ENCODE results near the gene LGR4.
"Not testable (repeated sequence)": the region's sequence is repeated elsewhere in the genome, so short reads cannot be mapped to it uniquely, and the experiment has no call there.

LGR4 gene

DNA sequence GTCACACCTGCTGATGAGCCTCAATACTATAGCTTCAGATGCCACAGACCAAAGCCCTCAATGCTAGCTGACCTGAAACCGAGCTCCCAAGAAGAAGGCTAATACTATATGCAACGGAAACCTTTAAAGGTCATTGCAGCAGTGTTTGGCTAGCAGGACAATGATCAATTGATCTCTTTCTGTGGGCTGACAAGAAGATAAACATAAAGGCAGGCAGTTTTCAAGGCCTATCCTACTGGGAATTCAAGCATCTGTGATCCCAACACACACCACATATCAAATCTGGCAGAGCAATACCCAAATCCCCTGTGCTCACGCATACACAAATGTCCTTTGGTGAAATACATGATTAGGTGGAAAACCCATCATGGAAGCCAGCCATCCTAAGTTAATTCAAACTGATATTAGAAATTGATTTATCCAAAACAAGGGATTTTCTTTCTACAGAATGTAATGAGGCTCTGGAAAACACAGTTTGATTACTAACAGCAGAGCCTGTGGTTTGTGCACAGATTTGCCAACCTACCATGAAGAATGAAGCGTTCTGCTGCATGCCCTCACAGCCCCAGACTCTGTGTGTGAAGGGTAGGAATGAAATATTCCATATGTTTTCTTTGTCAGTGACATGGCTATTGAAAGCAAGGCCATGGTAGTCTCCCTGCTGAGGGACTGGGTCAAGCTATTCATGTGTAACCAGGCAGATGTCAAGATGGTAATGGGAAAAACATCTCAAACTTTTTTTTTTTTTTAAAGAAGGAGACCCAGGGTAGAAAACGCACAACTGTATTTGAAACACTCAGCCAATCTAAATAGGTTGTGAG, 12.2 kb downstream of the LGR4 start:
- DNase-seq (ENCODE audit: low spot score) (peak; percentile 53), FAIRE-seq (peak; percentile 35)

DNA sequence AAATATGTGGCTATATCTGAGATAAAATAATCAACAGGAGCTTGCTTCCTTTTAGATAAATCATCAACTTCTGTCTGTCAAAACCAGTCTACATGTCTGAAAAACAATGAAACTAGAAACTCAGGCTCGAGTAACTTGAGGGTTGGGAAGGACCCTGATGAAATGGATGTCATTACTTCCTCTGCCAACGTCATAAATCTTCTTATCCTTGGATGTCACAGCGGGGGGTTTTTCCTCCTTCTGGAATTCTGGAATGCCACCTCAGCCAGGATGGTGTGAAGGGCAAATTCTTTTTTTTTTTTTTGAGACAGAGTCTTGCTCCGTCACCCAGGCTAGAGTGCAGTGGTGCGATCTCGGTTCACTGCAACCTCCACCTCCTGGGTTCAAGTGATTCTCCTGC, 13.4 kb downstream of the LGR4 start:
- FAIRE-seq (no peak), DNase-seq (ENCODE audit: low spot score) (peak; percentile 66)

DNA sequence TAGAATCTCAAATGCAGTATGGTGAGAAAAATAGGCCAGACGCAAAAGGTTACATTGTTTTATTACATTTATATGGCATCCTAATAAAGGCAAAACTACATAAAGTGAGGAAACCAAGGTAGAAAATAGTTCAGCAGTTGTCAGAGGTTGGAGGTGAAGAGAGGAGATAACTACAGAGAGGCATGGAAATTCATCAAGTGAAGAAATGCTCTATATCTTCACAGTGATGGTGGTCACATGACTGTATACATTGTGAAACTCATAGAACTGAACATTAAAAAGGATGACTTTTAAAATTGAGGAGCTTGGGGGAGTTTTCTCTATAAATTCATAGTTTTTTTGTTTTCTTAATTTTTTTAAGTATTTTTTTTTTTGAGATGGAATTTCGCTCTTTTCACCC, 14.4 kb downstream of the LGR4 start:
- no peak for DNase-seq (ENCODE audit: low spot score)
- no peak for FAIRE-seq

DNA sequence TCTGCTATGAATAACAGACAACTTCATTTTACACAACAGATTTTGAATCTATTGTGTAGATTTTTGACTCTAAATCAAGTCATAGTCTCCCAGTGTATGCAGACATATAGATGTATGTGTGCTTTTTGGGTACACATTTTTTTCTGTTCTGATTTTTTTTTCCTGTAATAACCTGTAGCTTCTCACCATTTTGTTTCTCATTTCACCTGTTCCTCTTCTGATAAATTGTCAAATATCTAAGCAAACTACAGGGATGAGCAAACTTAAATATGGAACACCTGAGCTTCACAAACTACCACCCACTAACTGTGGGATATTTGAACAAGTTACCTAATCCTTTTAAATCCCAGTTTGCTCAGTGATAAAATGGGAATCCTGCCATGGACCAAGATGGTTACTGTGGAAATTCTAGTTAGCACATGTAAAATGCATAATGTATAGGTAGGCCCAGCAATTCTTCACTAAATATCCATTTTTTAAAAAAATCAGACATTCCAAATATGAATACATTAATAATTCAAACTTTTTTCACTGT, 15.7 kb downstream of the LGR4 start:
- DNase-seq (ENCODE audit: low spot score) = no peak
- no peak for FAIRE-seq

DNA sequence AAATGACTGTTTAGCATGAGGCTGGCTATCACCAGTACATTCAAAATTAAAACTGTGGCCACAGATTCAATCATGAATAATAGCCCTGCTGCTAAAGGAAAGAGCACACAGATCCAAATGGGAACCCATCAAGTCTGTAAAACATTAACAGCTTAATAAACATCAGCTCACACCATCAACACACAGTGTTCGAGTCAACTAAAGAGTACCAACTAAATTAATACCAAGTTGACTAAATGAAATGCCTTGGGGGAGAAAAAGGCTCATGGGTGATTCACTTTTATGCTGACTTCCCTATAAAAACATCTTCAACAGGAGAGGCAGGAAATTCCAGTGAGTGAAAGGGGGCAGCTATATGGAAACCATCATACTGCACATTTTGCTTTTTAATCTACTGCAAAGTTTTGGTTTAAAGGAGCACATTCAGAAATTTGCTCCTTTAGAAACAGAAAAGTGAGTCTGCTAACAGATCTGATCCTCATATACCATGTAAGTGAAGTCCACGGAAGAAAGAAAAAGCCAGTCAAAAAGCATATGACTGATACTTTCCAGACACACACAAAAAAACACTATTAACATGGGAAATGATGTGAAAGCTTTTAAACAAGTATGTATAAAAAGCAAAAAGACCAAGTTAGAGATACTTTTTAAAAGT, 16.3 kb downstream of the LGR4 start:
- DNase-seq (ENCODE audit: low spot score) = peak; percentile 47

DNA sequence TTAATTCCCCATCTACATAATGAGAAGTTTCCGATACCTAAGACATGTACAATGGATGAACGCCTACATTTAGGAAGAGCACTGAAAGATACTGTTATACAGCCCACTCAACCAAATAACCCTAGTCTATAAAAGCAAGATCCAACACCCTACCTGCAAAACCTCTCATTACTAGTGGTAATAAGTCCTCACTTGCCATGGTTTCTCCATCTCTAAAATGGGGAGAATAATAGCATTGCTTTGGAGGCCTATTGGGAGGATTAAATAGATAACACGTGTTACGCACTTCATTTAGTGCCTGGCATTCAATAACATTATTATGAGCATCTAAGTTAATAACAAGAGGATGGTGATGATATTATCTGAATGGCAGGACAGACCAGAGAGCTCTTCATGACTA, 16.9 kb downstream of the LGR4 start:
- FAIRE-seq = no peak

More for the DNA sequence above, 16.3 kb downstream of the LGR4 start:
- FAIRE-seq = peak; percentile 57

DNA sequence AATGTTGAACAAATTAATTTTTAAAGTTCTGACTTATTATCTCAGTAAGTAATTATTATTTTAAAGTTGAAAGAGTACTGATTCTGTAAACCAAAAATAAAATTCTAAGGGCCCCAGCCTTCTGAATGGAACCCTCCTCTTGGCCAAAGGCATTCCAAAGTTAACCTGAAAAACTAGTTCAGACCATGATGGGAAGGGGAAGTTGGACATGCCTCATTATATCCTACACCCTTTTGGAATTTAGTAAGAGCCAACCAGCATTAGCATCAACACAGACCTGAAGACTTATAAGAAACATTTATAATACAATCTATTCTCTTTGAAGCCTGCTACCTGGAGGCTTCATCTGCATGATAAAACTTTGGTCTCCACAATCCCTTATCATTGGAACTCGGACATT, 18.9 kb downstream of the LGR4 start:
- no peak for FAIRE-seq
- no peak for DNase-seq (ENCODE audit: low spot score)

More for the DNA sequence above, 16.9 kb downstream of the LGR4 start:
- no peak for DNase-seq (ENCODE audit: low spot score)

DNA sequence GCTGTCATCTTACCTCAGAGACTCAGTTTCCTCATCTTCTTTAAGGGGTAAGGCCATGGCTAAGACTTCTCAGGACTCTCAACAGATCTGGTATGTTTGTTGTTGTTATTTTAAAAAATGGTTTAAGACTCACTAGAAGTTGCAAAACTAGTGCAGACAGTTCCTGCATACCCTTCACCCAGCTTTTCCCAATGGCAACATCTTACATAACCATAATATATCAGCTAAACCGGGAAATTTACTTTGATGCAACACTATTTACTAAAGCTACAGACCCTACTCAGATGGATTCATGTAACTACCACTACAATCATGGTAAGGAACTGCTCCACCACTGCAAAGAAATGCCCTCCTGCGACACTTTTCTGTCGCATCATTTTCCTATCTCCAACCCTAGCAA, 20.4 kb downstream of the LGR4 start:
- no peak for FAIRE-seq
- DNase-seq (ENCODE audit: low spot score) = no peak

DNA sequence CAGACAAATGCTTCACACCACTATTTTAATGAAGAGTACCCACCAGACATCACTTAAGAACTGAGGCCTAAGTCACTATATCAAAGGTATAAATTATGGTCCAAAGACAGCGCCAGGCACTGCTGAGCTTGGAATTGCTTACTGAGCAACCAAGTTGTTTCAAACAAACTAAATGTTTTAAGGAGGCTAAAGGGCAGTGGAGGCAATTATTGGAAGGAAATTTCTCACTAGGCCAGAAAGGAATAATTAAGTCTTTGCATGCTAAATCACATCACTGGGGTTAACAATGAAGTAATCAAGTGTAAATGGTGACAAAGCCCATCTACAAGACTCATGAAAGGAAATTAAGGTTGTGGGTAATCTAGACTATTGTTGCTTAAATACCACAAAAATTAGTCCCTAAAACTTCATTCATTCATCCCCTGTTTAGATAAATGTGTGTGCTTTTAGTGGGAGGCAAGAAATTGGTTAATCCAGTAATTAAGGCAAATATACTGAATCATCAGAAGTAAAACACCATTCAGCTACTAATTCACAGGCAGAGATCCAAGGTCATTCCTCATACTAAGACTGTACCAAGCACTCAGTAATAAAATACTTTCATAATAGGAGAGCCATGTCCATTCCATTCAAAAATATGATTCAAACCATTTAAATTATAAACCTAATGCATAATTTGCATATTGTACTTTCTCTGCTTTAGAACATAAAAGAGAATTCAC, 21.2 kb downstream of the LGR4 start:
- no peak for DNase-seq (ENCODE audit: low spot score)
- FAIRE-seq = no peak

DNA sequence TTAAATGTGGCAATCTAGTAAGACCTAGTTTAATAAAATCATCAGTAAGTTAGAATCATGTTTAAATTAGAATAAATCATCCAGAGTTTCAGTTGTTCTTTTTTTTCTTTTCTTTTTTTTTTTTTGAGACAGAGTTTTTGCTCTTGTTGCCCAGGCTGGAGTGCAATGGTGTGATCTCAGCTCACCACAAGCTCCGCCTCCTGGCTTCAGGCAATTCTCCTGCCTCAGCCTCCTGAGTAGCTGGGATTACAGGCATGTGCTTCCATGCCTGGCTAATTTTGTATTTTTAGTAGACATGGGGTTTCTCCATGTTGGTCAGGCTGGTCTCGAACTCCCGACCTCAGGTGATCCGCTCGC, 24.4 kb downstream of the LGR4 start:
- FAIRE-seq; DNase-seq (ENCODE audit: low spot score): not testable (repeated sequence)

DNA sequence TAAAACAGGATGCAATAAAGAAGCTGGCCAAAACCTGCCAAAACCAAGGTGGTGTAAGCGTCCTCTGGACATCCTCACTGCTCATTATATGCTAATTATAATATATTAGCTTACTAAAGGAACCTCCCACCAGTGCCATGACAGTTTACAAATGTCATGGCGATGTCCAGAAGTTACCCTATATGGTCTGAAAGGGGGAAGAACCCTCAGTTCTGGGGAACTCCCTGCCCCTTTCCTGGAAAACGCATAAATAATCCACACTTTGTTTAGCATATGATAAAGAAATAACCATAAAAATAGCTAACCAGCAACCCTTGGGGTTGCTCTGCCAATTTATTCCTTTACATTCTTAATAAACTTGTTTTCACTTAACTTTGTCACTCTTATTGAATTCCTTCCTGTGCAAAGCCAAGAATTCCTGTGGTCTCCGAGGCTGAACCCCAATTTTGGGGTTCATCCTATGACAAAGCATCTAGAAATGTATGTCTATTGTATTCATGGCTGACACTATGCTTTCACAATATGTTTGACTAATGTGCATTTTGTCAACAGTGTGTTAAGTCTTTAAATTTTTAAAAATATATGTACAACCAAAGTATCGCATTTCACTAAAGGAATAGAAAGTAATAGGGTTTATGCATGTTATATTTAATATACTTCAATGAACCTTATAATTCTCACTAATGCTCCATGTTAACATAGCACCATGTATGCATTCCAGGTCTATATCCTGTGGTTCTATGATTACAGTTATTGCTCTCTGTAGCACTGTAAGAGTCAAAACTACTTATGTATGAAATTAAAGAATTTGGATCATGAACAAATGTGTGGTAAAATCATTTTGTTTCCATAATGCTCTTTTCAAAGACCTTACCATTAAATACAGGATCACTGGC, 25.1 kb downstream of the LGR4 start:
- DNase-seq (ENCODE audit: low spot score) (no peak), FAIRE-seq (no peak)

DNA sequence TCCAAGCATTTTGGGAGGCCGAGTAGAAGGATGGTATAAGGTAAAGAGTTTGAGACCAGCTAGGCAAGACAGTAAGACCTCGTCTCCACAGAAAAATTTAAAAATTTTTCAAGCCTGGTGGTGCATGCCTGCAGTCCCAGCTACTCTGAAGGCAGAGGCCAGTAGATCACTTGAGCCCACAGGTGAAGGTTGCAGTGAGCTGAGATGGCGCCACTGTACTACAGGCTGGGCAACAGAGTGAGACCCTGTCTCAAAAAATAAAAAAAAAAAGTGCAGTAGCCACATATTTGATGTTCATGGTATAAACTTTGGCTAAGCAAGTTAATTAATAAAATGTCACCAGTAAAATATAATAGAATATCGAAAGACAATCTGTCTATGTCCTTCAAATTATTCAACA, 27.0 kb downstream of the LGR4 start:
- FAIRE-seq (no peak), DNase-seq (ENCODE audit: low spot score) (no peak)

DNA sequence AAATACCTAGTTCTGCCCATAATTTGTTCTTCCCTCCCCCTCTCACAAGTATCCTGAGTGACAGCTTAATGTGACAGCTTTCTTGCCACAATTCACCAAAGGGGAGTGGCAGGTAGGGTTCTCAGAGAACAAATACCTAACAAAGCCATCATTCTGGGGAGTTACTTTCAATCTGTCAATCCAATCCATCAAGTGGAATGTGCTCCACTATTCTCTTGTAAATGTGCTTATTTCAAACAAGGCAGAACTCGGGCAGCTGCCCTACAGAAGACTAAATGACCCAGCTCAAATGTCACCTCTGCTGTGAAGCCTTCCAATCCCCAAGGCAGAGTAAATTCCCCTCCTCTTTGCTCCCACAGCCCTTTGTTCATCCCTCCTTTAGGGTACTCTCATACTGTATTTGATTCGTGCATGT, 27.8 kb downstream of the LGR4 start:
- FAIRE-seq (no peak), DNase-seq (ENCODE audit: low spot score) (no peak)

DNA sequence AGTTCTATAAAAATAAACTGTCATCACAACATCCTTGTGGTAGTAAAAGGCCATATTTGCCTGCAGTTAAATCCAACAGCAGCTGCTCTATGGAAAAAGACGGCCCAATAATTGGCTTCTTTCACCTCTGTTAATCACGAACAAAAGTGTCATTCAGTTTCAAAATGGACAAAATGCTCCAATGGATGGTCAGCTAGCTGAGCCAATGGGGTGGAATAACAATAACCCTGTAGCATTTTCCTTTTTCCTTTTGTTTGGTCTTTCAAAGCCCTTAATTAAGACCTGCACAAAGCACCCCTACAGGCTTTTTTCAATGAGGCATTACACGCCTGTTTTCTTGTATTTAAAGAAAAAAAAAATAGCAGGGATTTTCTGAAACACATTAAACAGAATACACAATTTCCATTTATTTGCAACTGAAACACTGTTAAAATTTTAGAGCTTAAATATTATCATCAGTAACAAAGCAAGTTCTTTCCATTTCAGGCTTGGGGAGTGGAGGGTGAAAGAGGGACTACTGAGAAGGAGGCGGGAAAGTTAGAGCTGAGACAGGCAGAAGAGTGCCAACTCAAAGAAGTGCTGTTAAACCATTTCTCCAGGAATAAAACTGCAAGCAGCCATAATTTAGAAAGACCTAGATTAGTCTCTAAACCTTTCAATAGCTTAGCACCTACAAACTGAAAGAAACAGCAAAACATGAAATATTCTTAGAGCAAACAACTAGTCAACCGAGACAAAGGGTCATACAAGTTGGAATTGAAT, 28.7 kb downstream of the LGR4 start:
- no peak for FAIRE-seq
- no peak for DNase-seq (ENCODE audit: low spot score)

DNA sequence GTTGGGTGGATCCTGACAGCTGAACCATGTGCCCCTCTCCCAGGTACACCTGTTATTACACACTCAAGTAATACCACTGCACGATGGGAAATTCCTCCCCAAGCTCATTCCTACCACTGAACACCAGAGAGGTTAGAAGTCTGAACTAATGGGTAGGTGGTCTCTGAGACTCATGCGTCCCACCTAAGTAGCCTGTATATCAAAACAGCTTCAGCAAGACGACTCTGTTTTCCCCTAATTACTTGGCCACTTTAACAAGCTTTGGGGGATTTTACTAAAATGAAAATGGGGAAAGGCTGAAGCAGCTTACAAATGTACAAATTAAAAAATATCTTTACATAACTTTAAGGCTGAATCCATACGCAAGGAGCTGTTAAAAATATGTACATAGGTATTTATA, 29.4 kb downstream of the LGR4 start:
- no peak for DNase-seq (ENCODE audit: low spot score)
- FAIRE-seq = no peak

DNA sequence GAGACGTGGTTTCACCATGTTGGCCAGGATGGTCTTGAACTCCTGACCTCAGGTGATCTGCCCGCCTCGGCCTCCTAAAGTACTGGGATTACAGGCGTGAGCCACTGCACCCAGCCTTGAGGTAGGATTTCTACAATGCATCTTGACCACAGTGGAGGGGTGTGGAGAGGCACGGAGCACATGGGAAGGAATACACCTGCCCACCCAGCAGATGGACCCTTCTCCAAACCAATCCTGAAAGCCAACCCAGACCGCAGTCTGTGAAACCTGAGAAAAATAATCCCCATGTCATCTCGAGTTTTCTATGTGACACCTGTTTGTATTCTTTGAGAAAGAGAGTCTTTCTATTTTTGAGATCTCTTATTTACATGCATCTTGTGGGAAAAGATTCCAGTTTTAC, 32.5 kb downstream of the LGR4 start:
- DNase-seq (ENCODE audit: low spot score) (no peak), FAIRE-seq (no peak)

DNA sequence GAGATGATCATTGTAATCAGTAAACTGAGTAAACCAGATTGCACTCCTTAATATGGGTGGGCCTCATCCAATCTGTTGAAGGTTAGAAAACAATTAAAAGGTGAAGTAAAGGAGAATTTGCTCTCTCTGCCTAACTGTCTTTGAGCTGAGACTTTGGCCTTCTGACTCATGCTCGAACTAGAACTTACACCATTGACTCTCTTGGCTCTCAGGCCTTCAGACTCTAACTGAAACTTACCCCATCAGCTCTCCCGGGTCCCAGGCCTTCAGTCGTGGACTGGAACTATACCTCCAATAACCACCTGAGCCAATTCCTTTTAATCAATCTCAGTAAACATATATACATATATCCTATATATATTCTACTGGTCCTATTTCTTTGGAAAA, 34.0 kb downstream of the LGR4 start:
- DNase-seq (ENCODE audit: low spot score) (no peak), FAIRE-seq (no peak)

DNA sequence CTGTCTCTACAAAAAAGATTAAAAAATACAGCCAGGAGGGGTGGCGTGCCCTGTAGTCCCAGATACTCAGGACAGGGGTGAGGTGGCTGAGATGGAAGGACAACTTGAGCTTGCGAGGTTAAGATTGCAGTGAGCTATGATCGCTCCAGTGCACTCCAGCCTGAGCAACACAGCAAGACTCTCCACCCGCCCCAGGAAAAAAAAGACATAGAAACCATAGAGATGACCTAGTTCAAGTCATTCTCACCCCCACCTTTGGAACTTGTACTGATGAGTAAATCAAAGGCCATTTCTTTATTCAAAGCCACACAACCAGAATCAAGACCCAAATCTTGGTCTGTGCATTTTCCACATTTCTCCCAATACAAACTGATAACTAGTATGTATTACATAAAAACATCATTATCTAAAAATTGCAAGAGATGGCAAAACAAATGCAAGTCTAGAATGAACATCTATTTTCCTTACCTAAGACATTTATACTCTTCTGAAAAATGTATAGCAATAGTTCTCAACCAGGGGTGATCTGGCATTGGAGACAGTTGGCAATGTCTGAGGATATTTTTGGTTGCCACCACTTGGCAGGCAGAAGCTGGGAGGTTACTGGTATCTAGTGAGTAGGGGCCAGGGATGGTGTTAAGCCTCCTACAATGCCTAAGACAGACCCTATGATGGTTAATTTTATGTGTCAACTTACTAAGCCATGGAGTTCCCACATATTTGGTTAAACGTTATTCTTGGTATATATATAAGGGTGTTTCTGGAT, 34.6 kb downstream of the LGR4 start:
- no peak for DNase-seq (ENCODE audit: low spot score)
- no peak for FAIRE-seq

DNA sequence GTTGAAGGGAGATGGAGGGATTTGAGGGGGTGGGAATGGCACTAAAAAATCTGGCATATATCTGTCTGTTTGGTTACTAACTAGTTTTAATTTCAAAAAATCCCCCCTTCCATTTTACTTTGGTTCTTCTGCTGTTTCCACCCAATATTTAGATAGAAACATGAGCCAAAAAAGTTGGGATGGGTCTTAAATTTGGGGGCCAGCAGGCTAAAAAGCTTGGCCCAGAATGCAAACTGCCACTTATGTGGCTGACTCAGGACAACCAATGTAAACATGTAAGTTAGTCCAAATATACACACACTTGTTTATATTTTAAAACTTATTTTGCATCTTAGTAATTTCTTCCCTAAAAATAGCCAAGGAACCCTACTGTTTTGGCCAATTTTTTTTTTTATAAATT, 35.7 kb downstream of the LGR4 start:
- FAIRE-seq (no peak), DNase-seq (ENCODE audit: low spot score) (no peak)

DNA sequence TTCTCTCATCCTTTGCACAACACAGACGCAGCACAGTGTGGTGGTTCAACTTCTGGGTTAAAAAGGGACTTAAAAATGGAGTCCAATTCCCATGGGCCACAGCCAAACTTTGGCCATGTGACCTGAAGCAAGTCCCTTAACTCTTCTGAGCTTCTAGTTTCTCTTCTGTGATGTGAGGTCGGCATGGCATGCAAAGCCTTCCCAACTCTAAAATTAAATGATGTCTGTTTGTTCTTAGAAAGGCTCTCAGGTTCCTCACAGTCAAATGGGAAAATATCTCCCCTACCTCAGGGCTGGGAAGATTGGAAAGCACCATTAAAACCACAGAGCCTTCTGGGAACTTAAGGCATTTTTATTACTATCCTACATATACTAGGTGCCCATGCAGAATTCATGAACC, 38.8 kb downstream of the LGR4 start:
- no peak for FAIRE-seq
- no peak for DNase-seq (ENCODE audit: low spot score)
